ENCODE results near the gene SSUH2. TPM values are rescaled to one million over a fixed set of nuclear protein-coding genes. Genes with fewer than 3 reads are reported as not detected.
A peak's percentile ranks its signal among the peaks of the same experiment; 100 is the strongest.
"Not testable (repeated sequence)": the region's sequence is repeated elsewhere in the genome, so short reads cannot be mapped to it uniquely, and the experiment has no call there.

Gene SSUH2
- total RNA-seq, 1 experiment from 2014 or later: 0.30 TPM

DNA sequence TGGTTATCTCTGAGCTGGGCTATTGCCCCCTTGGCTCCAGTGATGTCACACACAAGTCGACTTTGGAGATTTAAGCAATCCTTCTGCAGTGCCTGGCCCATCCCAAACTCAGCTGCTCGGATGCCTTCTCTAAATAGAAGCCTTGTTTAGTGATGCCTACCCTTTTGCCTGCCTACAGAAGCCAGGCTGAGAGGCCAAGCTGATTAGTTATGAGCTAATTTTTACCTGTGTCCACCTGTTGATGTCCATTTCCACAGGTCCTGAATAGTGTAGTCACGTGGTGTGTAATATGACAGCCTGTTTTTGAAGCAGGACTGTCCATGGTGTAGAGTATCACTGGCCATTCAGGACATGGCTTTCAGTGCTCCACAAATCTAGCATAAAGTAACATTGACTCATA, 45.5 kb downstream of the SSUH2 start:
- H3K27me3 ChIP-seq: no peaks in the 10 kb centered on the region
- no peaks in the 10 kb centered on the region for H3K36me3 ChIP-seq
- H3K4me3 ChIP-seq: no peak overlapping the region
- DNase-seq: peak; percentile 33 to 66
- no peak overlapping the region for H3K27ac ChIP-seq
- H3K4me1 ChIP-seq: peaks cover 49% of the 10 kb centered on the region
- H3K9me3 ChIP-seq (replicated peaks): no peaks in the 10 kb centered on the region

DNA sequence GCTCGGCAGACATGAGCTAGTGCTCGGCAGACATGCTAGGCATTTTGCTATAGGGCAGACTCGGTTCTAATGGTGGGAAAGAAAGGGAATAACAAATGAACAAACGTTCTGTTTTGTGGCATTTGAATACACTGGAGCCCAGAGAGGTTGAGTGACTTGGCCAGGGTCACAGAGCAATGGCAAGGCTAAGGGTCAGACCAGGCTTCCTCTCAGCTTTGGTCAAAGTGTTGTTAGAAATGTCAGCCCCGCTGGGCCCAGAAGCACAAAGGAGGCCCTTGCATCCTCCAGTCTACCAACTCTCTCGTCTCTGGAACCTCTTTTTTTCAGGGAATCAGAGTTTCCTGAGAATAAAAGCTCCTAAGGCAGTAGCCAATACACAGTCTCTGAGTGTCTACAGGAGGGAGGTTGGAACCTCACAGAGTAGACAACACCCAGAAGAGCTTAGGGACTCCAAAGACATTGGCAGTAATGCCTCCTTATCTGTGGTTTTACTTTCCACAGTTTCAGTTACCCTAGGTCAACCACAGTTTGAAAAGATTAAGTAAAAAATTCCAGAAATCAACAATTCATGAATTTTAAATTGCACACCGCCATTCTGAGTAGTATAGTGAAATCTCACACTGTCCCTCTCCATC, 47.3 kb downstream of the SSUH2 start:
- DNase-seq: no peak
- peak overlapping the region; percentile 21 for H3K27ac ChIP-seq
- H3K4me1 ChIP-seq: peaks cover 63% of the 10 kb centered on the region
- H3K36me3 ChIP-seq: no peaks in the 10 kb centered on the region
- H3K27me3 ChIP-seq: no peaks in the 10 kb centered on the region
- no peaks in the 10 kb centered on the region for H3K9me3 ChIP-seq (replicated peaks)
- no peak overlapping the region for H3K4me3 ChIP-seq

DNA sequence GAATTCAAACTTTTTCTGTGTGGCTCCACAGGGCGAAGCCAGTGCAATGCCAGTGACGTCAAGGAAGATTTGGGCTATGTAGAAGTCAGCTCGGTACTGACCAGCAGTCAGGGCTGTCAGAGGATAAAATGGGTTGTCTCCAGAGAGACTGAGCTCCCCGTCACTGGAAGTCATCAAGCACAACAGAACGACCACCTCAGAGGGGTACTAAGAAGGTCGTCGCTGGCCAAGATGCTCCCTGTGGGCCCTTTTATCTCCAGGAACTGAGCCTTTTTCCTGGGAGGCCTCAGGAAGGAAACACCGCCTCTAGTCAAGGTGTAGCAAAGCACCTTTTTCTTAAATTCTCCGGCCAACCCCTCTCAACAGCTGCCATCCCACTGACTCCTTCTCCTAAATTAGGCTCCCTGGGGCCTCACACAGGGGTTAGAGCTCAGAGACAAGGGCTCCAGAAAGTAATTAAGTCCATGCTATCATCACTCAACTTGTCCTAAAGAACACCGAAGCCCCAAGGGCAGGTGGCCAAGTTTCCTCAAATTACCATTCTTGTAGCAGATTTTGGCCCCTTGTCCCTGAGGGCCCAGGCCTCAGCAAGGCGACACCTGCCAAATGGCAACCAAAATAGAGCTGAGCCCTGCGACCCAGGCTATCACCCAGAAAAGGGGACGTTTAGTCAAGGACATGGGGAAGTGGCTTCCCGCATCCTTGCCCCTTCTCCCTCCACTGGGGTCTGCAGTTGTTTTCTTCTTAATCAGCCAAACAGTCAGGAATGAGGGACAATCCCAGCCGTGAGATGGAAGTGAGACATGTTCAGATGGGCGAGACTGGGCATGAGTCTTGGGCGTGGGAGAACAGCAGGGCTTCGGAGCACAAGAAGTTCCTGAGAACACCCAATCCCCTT, 48.0 kb downstream of the SSUH2 start:
- no peaks in the 10 kb centered on the region for H3K9me3 ChIP-seq (replicated peaks)
- peak overlapping the region; percentile 21 for H3K27ac ChIP-seq
- peak; percentile 68 to 85 for DNase-seq
- no peak overlapping the region for H3K4me3 ChIP-seq
- H3K4me1 ChIP-seq: peaks cover 69% of the 10 kb centered on the region
- no peaks in the 10 kb centered on the region for H3K27me3 ChIP-seq
- H3K36me3 ChIP-seq: no peaks in the 10 kb centered on the region

DNA sequence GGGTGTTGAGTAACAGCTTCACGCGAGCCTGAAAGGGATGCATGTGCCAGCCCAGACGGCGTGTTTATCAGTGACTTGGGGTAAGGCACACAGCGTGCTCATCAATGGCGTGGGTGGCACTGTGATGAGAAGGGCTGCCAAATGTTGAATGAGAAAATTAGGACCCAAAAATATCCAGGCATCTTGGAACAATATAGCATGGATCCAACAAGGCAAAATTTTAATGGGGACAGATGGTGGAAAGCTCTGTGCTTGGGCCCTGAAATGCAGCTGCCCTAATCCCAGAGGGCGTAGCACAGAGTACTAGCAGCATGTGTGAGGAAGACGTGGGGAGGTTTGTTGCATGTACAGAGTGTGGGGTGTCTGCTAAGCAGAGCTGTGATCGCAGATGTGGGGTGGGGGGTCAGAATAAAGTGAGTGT, 48.9 kb downstream of the SSUH2 start:
- DNase-seq: no peak
- Histone ChIP-seq H3K27me3 (no peaks in the 10 kb centered on the region), H3K36me3 (no peaks in the 10 kb centered on the region), H3K4me3 (no peak overlapping the region), H3K4me1 (peaks cover 78% of the 10 kb centered on the region), H3K27ac (no peak overlapping the region), H3K9me3 (replicated peaks) (no peaks in the 10 kb centered on the region)

GRCh38 chr3:8595252-8595651, 49.3 kb downstream of the SSUH2 start:
- peaks cover 83% of the 10 kb centered on the region for H3K4me1 ChIP-seq
- no peak overlapping the region for H3K4me3 ChIP-seq
- H3K36me3 ChIP-seq: no peaks in the 10 kb centered on the region
- no peaks in the 10 kb centered on the region for H3K9me3 ChIP-seq (replicated peaks)
- no peak for DNase-seq
- no peak overlapping the region for H3K27ac ChIP-seq
- H3K27me3 ChIP-seq: no peaks in the 10 kb centered on the region

GRCh38 chr3:8593021-8593827, 51.4 kb downstream of the SSUH2 start:
- no peak overlapping the region for H3K4me3 ChIP-seq
- H3K36me3 ChIP-seq: no peaks in the 10 kb centered on the region
- no peaks in the 10 kb centered on the region for H3K9me3 ChIP-seq (replicated peaks)
- H3K27ac ChIP-seq: peak overlapping the region; percentile 77
- H3K27me3 ChIP-seq: no peaks in the 10 kb centered on the region
- peaks cover 86% of the 10 kb centered on the region for H3K4me1 ChIP-seq
- peak; percentile 99 for DNase-seq

DNA sequence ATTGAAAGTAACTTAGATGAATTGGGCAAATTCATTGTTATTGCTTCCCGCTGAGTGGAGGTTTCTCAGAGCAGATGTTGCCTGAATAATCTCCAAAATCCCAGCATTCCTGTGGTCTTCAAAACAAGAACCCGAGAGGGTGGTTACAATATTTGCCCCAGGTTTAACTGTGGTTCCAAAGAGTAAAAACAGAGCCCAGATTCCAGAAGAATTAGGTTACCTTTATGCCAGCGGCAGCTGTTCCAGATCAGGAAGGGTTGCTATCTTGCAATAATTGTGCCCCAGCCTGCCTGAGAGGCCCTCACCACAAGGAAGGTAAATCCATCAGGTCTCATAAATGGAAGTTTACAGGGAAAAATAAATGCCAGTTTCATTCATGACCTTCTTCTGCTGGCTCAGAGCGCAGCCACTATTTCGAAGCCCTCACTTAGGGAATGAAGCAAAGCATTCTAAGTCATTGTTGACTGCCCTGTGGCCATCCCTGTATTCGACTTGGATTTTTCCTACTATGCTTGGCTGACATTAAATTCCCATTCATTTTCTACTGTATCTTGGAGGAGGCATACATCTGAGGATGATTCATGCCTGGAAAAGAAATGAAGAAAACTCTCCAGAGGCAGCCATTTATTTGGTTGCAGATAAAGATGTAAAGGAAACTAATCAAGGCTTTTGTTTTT, 54.6 kb downstream of the SSUH2 start:
- no peaks in the 10 kb centered on the region for H3K36me3 ChIP-seq
- H3K4me1 ChIP-seq: peaks cover 59% of the 10 kb centered on the region
- H3K27ac ChIP-seq: peak overlapping the region; percentile 76
- no peaks in the 10 kb centered on the region; the same call in 1 of the 2 replicates for H3K9me3 ChIP-seq (replicated peaks)
- H3K27me3 ChIP-seq: no peaks in the 10 kb centered on the region
- H3K4me3 ChIP-seq: no peak overlapping the region
- peak; percentile 92 to 98 for DNase-seq

DNA sequence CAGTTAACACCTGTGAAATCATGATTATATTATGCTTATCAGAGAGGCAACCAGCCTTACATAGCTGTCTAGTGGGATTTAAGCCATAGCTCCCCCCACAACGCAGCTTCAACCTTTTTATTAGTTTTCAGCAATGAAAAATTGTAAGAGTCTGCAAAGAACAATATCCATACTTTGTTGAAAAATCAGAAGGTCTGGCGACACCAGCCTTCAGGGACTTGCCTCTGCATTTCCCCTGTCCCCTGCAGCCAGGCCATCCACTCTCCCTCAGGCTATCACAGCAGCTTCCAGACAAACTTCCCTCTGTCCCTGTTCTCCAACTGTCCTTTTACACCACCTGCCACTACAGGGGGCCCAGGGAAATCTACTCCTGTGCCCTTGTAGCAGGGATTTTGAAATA, 59.9 kb downstream of the SSUH2 start:
- no peaks in the 10 kb centered on the region for H3K36me3 ChIP-seq
- peak overlapping the region; percentile 57 for H3K27ac ChIP-seq
- no peaks in the 10 kb centered on the region; the same call in 1 of the 2 replicates for H3K9me3 ChIP-seq (replicated peaks)
- H3K27me3 ChIP-seq: no peaks in the 10 kb centered on the region
- peak; percentile 48 to 68 for DNase-seq
- no peak overlapping the region for H3K4me3 ChIP-seq
- H3K4me1 ChIP-seq: peaks cover 51% of the 10 kb centered on the region

DNA sequence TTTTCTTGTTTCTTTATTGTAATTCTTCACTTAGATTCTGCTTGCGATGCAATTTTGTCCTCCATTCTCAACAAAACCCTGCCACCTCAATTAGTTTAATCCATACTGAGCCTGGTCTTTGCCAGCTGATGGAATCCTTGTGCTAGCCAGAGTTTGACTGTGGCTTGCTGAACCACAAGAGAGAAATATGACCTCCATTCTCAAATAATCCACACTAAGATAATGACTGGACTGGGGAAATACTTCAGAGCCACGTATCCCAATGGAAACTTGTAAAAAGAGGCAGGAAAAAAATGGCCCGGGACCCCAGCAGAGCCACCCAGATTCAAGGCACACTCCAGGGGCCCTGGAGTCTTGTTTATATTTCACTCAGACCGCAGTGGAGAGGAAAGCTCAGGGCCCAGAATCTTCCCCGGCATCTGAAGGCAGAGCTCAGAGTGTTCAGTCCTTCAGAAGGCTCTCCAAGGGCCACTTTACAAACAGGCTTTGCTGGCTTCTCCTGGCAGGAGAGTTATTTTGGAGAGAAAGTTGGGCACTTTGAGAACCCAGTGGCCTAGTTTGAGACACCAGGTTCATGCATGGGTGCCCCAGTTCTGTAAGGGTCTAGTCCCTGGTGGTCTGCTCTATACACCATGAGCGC, 62.7 kb downstream of the SSUH2 start:
- Histone ChIP-seq H3K4me1 (peaks cover 53% of the 10 kb centered on the region), H3K9me3 (replicated peaks) (no peaks in the 10 kb centered on the region; the same call in 1 of the 2 replicates), H3K4me3 (no peak overlapping the region), H3K27me3 (no peaks in the 10 kb centered on the region), H3K36me3 (no peaks in the 10 kb centered on the region), H3K27ac (peak overlapping the region; percentile 24; the same call in 1 of the 2 replicates)
- peak; percentile 54 to 80 for DNase-seq

GRCh38 chr3:8581373-8581772, 63.2 kb downstream of the SSUH2 start:
- Histone ChIP-seq H3K4me1 (peaks cover 53% of the 10 kb centered on the region), H3K27ac (peak overlapping the region; percentile 24; the same call in 1 of the 2 replicates), H3K9me3 (replicated peaks) (no peaks in the 10 kb centered on the region; the same call in 1 of the 2 replicates), H3K27me3 (no peaks in the 10 kb centered on the region), H3K4me3 (no peak overlapping the region), H3K36me3 (no peaks in the 10 kb centered on the region; the same call in 1 of the 2 replicates)
- no peak for DNase-seq

GRCh38 chr3:8580434-8580833, 64.2 kb downstream of the SSUH2 start:
- not testable (repeated sequence) for DNase-seq; H3K9me3 ChIP-seq (replicated peaks); H3K4me3 ChIP-seq; H3K36me3 ChIP-seq; H3K27me3 ChIP-seq; H3K27ac ChIP-seq
- H3K4me1 ChIP-seq: peaks cover 53% of the 10 kb centered on the region

DNA sequence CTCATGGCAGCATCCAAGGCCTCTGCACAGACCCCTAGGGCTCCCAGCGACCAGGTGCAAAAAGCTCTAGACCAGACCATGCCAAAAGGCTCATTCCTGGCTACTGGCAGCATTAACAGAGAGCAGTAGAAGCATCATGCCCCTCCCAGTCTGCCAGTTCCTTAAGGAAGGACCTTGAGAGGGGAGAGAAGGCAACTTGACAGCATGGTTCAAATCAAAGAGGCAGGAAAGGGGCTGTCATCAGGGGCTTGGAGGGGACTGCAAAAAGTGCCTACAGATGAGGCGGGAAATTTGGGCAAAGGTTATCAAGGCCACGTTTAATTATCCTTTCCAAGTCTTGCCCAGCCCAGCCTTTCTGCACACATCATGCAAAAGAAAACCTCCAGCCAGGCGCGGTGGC, 64.7 kb downstream of the SSUH2 start:
- Histone ChIP-seq H3K9me3 (replicated peaks) (no peaks in the 10 kb centered on the region), H3K27me3 (no peaks in the 10 kb centered on the region), H3K4me1 (peaks cover 49% of the 10 kb centered on the region), H3K4me3 (no peak overlapping the region), H3K36me3 (no peaks in the 10 kb centered on the region; the same call in 1 of the 2 replicates), H3K27ac (no peak overlapping the region)
- DNase-seq: no peak

- peak; percentile 44 to 72 for DNase-seq
- H3K9me3 ChIP-seq (replicated peaks): no peaks in the 10 kb centered on the region
- no peak overlapping the region for H3K4me3 ChIP-seq
- peaks cover 41% of the 10 kb centered on the region for H3K4me1 ChIP-seq
- peaks cover 8% of the 10 kb centered on the region; the same call in 1 of the 2 replicates for H3K36me3 ChIP-seq
- peak overlapping the region; percentile 33 for H3K27ac ChIP-seq
- H3K27me3 ChIP-seq: no peaks in the 10 kb centered on the region
These were observed 65.5 kb downstream of the SSUH2 start for GRCh38 chr3:8579096-8579495.

DNA sequence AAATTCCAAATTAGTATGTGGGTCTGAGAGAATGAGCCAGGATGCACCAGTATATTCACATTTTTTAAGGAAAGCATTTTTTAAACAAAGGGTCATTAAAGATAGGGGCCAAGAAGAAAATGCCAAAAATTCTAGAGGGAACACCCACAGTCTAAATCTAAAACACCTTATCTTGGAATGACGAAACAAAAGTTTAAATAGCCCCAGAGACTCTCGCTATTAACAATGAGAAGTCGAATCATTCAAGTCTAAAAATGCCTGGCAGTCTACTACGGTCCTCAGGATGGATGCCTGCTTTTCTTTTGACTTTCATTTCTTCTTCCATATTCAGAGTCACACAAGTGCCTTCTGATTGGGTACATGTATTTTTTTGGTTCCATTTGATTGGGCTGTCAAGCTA, 66.3 kb downstream of the SSUH2 start:
- Histone ChIP-seq H3K4me1 (peaks cover 37% of the 10 kb centered on the region), H3K27me3 (no peaks in the 10 kb centered on the region), H3K36me3 (peaks cover 10% of the 10 kb centered on the region), H3K4me3 (no peak overlapping the region), H3K9me3 (replicated peaks) (no peaks in the 10 kb centered on the region), H3K27ac (no peak overlapping the region)
- no peak for DNase-seq

Data from SJCRH30 (cell line).